ENCODE measurements around the gene GRK5. TPM values are rescaled to one million over a fixed set of nuclear protein-coding genes. Genes with fewer than 3 reads are reported as not detected.

The GRK5 gene
- total RNA-seq, 1 experiment from 2014 or later, result 1.2 TPM

DNA sequence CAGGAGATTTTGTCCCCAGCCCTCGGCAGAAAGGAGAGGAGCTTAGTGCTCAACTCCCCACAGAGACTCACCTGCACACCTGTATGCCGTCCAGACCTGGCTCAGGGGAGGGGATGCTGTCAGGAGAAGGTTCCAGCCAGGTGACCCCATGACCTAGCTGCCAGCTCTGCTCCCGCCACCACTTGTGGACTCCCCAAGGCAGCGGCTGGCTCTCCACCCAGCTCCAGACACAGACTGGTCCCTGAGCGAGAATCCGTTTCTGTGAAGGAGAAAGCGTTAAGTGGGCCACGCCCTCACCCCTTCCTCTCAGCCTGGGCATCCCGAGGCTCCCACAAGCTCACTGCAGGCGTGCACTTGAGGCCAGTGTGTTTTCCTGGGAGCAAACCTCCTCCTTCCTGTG is 258.7 kb downstream of the GRK5 start:
- peaks cover 0 to 5% of the 10 kb centered on the region in 2 experiments; a peak in 1 of 4 replicates for H3K4me1 Mint-ChIP-seq
- no peak overlapping the region for H2BK12ac ChIP-seq (ENCODE audit: insufficient read length, low read depth, low read length)
- H4K8ac ChIP-seq (replicated peaks; ENCODE audit: insufficient read length, low read depth, low read length), result no peak overlapping the region
- no peak overlapping the region for H2AK5ac ChIP-seq (ENCODE audit: insufficient read length, low read length)
- H4K91ac ChIP-seq (ENCODE audit: insufficient read length, low read depth, low read length), result no peak overlapping the region
- H3T11ph ChIP-seq (ENCODE audit: low read length), result no peak overlapping the region
- no peaks in the 10 kb centered on the region for H3K79me1 ChIP-seq (ENCODE audit: insufficient read depth, low read depth, low read length, poor library complexity, severe bottlenecking)
- H3K4me3 Mint-ChIP-seq, result no peak overlapping the region
- no peaks in the 10 kb centered on the region for H3K23me2 ChIP-seq (ENCODE audit: insufficient read length, low read depth, low read length, poor library complexity, severe bottlenecking)
- no peak overlapping the region for H2BK20ac ChIP-seq (ENCODE audit: low read depth, low read length, poor library complexity, severe bottlenecking)
- H3K27me3 ChIP-seq (ENCODE audit: insufficient read depth, low read length), result no peaks in the 10 kb centered on the region
- peaks cover 3% of the 10 kb centered on the region for H4K20me1 ChIP-seq (ENCODE audit: control insufficient read depth, insufficient read depth, insufficient read length)
- H3K27me3 Mint-ChIP-seq (ENCODE audit: low read depth), result peaks cover 62% of the 10 kb centered on the region
- H3K9me3 Mint-ChIP-seq, result peaks cover 8 to 12% of the 10 kb centered on the region in 2 experiments
- no peak overlapping the region for H3K23ac ChIP-seq (ENCODE audit: insufficient read length, low read depth, low read length)
- no peaks in the 10 kb centered on the region for H3K4me1 ChIP-seq (ENCODE audit: insufficient read depth, low read length)
- no peak overlapping the region for H3K56ac ChIP-seq (ENCODE audit: insufficient read length, low read depth, low read length)
- no peaks in the 10 kb centered on the region for H3K9me3 ChIP-seq (ENCODE audit: control insufficient read depth, low read depth, low read length)
- DNase-seq, result no peak
- no peak overlapping the region for H3K4me2 ChIP-seq (ENCODE audit: insufficient read depth, insufficient read length, low read length)
- H3K18ac ChIP-seq (ENCODE audit: insufficient read length, low read depth, low read length), result no peak overlapping the region
- H3K9ac ChIP-seq (ENCODE audit: extremely low read depth, insufficient read length, low read length), result no peak overlapping the region
- H4K5ac ChIP-seq (ENCODE audit: insufficient read length, low read depth, low read length), result no peak overlapping the region
- no peak overlapping the region for H3K27ac ChIP-seq (ENCODE audit: insufficient read length, low read depth, low read length)
- WGBS (ENCODE audit: extremely low coverage, insufficient read length, low lambda C conversion rate), result no CpG with 5 or more reads among the region's 10 CpGs
- H3K27ac Mint-ChIP-seq, result no peak overlapping the region; a peak in 1 of 7 replicates
- no peaks in the 10 kb centered on the region for H3K79me2 ChIP-seq (ENCODE audit: insufficient read depth, low read length)
- no peak overlapping the region for H2BK15ac ChIP-seq (ENCODE audit: low read depth, low read length)
- no peak overlapping the region for H2BK5ac ChIP-seq (ENCODE audit: insufficient read length, low read length)
- no peak overlapping the region for H3K4ac ChIP-seq (ENCODE audit: low read depth, low read length)
- no peak overlapping the region for H2BK120ac ChIP-seq (ENCODE audit: low read depth, low read length, poor library complexity, severe bottlenecking)
- no peak overlapping the region for H2AFZ ChIP-seq (ENCODE audit: low read length)
- TF ChIP-seq, protein P1, sequence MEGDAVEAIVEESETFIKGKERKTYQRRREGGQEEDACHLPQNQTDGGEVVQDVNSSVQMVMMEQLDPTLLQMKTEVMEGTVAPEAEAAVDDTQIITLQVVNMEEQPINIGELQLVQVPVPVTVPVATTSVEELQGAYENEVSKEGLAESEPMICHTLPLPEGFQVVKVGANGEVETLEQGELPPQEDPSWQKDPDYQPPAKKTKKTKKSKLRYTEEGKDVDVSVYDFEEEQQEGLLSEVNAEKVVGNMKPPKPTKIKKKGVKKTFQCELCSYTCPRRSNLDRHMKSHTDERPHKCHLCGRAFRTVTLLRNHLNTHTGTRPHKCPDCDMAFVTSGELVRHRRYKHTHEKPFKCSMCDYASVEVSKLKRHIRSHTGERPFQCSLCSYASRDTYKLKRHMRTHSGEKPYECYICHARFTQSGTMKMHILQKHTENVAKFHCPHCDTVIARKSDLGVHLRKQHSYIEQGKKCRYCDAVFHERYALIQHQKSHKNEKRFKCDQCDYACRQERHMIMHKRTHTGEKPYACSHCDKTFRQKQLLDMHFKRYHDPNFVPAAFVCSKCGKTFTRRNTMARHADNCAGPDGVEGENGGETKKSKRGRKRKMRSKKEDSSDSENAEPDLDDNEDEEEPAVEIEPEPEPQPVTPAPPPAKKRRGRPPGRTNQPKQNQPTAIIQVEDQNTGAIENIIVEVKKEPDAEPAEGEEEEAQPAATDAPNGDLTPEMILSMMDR (conservative IDR thresholded peaks at IDR 0.05), result no peak
- H3K14ac ChIP-seq (ENCODE audit: insufficient read depth, low read length), result no peak overlapping the region; the same call in 1 of the 2 replicates
- peaks cover 0 to 5% (median 2%) of the 10 kb centered on the region in 3 experiments; a peak in 4 of 7 replicates for H3K36me3 Mint-ChIP-seq (ENCODE audit: insufficient read depth in 1 of 3, low read depth in 3 of 3)

Measured in H9 (cell line).